Gastroesophageal sphincter (tissue), 4 donors: ENCODE results near the gene MAP3K12. TPM values are rescaled to one million over a fixed set of nuclear protein-coding genes. Genes with fewer than 3 reads are reported as not detected.

Experiments used
- ATAC-seq: fragments of 150-250 bp; one replicate; pipeline ENCODE4 v1.9.1; 2016; ENCODE audit warnings: mild to moderate bottlenecking, moderate library complexity
- H3K27ac ChIP-seq, 4 donors: fragments of 200-600 bp; sonication (generic) in 3 of 4; 1 replicate in 3 of 4; 2 replicates in 1 of 4; pipeline ENCODE4 v1.5.1; 2016 to 2019
- H3K27me3 ChIP-seq: fragments of 200-600 bp; sonication (generic); one replicate; pipeline ENCODE4 v1.5.1; 2019
- H3K36me3 ChIP-seq, 2 donors: fragments of 200-600 bp; sonication (generic); one replicate each; pipeline ENCODE4 v1.5.1; 2019; ENCODE audit warnings: control low read depth in 1 of 2
- H3K4me1 ChIP-seq, 3 donors: fragments of 200-600 bp; sonication (generic); 1 replicate in 2 of 3; 2 replicates in 1 of 3; pipeline ENCODE4 v1.5.1; 2016 to 2019; ENCODE audit warnings: control low read depth in 2 of 3
- H3K4me3 ChIP-seq, 2 donors: fragments of 200-600 bp; sonication (generic); one replicate each; pipeline ENCODE4 v1.5.1; 2019; ENCODE audit warnings: mild to moderate bottlenecking in 1 of 2, moderate library complexity in 1 of 2
- H3K9me3 ChIP-seq, 3 donors: fragments of 200-600 bp; sonication (generic); one replicate each; pipeline ENCODE4 v1.5.1; 2017 to 2019; ENCODE audit warnings: control low read depth in 2 of 3
- EP300 ChIP-seq: sonication (generic); formaldehyde crosslinking; IDR thresholded peaks from one replicate; pipeline ENCODE4 v1.6.1; 2017; ENCODE audit warnings: antibody characterized with exemption, mild to moderate bottlenecking
- POLR2A ChIP-seq, 2 donors: fragments of 450-650 bp; IDR thresholded peaks; one replicate each; pipeline ENCODE4 v1.6.1; 2017; ENCODE audit warnings: antibody characterized with exemption in 2 of 2, mild to moderate bottlenecking in 2 of 2, moderate library complexity in 1 of 2
- POLR2AphosphoS5 ChIP-seq: sonication (generic); formaldehyde crosslinking; IDR thresholded peaks from one replicate; pipeline ENCODE4 v1.6.1; 2017; ENCODE audit warnings: antibody characterized with exemption
- WGBS, 2 donors: methylation state at CpG; one replicate each; pipeline ENCODE4 v1.1.5; 2018; ENCODE audit warnings: low coverage in 1 of 2; 5-methylcytosine and 5-hydroxymethylcytosine counted together
- total RNA-seq, 4 donors: library from RNA; depleted of rRNA; stranded (reverse); fragments of >200 nt; gene quantifications; one replicate each; pipeline ENCODE4 v1.1.0, GENCODE V29; 2016
- TF ChIP-seq, protein P1 (sequence below), 4 experiments: fragments of 200-600 bp in 2 of 4; fragments of 450-650 bp in 2 of 4; sonication (generic) in 1 of 4; IDR thresholded peaks; one replicate each; pipeline ENCODE4 v1.5.1; 2017 to 2019; ENCODE audit warnings: antibody characterized with exemption in 4 of 4, mild to moderate bottlenecking in 2 of 4, moderate library complexity in 2 of 4

MAP3K12 gene
- total RNA-seq, 4 donors from 2014 or later = 14.8 to 41.9 (median 20.3) TPM

DNA sequence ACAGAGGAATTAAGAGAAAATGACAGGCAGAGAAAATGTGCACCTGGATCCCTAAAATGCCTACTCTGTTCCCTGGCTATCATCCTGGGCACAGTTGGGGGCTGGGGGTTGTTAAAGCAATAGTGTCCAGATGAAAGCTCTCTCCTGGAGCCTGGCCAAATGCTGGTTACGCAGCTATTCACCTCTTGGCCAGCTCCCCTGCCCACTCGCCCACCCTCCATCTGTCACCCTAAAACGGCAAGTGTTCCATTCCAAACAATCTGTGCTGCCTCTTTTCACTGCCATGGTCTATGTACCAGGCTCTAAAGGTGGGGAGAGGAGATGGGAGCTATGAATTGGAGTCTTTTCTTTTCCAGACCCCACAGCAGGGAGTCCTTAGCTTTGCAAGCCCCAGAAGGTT lies 32.8 kb upstream of the MAP3K12 start:
- no peak overlapping the region for H3K4me3 ChIP-seq
- peaks cover 0 to 100% of the 10 kb centered on the region in 2 donors for H3K36me3 ChIP-seq
- no peaks in the 10 kb centered on the region for H3K27me3 ChIP-seq
- H3K9me3 ChIP-seq = no peaks in the 10 kb centered on the region
- no peak overlapping the region for H3K27ac ChIP-seq
- 40% methylated on average over 1 of the region's 3 CpGs; no CpG with 5 or more reads in 1 of the 2 donors for WGBS, 2 donors
- no peaks in the 10 kb centered on the region for H3K4me1 ChIP-seq
- no peak for ATAC-seq
- TF ChIP-seq, protein P1, sequence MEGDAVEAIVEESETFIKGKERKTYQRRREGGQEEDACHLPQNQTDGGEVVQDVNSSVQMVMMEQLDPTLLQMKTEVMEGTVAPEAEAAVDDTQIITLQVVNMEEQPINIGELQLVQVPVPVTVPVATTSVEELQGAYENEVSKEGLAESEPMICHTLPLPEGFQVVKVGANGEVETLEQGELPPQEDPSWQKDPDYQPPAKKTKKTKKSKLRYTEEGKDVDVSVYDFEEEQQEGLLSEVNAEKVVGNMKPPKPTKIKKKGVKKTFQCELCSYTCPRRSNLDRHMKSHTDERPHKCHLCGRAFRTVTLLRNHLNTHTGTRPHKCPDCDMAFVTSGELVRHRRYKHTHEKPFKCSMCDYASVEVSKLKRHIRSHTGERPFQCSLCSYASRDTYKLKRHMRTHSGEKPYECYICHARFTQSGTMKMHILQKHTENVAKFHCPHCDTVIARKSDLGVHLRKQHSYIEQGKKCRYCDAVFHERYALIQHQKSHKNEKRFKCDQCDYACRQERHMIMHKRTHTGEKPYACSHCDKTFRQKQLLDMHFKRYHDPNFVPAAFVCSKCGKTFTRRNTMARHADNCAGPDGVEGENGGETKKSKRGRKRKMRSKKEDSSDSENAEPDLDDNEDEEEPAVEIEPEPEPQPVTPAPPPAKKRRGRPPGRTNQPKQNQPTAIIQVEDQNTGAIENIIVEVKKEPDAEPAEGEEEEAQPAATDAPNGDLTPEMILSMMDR (IDR thresholded peaks at IDR 0.05) = no peak
- no peak for TF ChIP-seq POLR2A (IDR thresholded peaks at IDR 0.05)
- no peak for TF ChIP-seq EP300
- TF ChIP-seq POLR2AphosphoS5 = no peak

DNA sequence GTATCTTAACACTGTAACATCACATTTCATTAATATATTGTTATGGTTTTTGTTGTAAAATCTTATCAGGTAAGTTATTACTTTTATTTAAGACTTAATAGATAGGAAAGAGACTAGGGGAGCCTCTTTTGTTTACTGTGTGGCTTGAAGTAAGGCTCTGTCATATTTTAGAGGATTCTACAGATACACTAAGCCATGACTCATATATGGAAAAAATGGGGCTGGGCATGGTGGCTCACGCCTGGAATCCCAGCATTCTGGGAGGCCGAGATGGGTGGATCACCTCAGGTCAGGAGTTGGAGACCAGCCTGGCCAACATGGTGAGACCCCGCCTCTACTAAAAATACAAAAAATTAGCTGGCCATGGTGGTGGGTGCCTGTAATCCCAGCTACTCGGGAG lies 31.7 kb upstream of the MAP3K12 start:
- ATAC-seq = no peak
- WGBS, 2 donors = 67% methylated on average over 3 of the region's 4 CpGs; no CpG with 5 or more reads in 1 of the 2 donors
- Histone ChIP-seq H3K4me3 (no peak overlapping the region), H3K27ac (no peak overlapping the region), H3K4me1 (no peaks in the 10 kb centered on the region), H3K9me3 (no peaks in the 10 kb centered on the region), H3K36me3 (peaks cover 0 to 100% of the 10 kb centered on the region in 2 donors), H3K27me3 (no peaks in the 10 kb centered on the region)
- TF ChIP-seq POLR2A (IDR thresholded peaks at IDR 0.05) (no peak), EP300 (no peak), POLR2AphosphoS5 (no peak)
- TF ChIP-seq, protein P1 (IDR thresholded peaks at IDR 0.05) = no peak

- Histone ChIP-seq H3K27me3 (no peaks in the 10 kb centered on the region), H3K36me3 (peaks cover 0 to 100% of the 10 kb centered on the region in 2 donors)
- TF ChIP-seq POLR2AphosphoS5 (no peak), POLR2A (IDR thresholded peaks at IDR 0.05) (no peak), EP300 (no peak)
- TF ChIP-seq, protein P1 (IDR thresholded peaks at IDR 0.05) = no peak
Observed at GRCh38 chr12:53530061-53530460, 30.8 kb upstream of the MAP3K12 start.

GRCh38 chr12:53524476-53524875 lies 25.2 kb upstream of the MAP3K12 start:
- no peak for ATAC-seq
- no peak for TF ChIP-seq POLR2A (IDR thresholded peaks at IDR 0.05)
- TF ChIP-seq, protein P1 (IDR thresholded peaks at IDR 0.05) = no peak
- TF ChIP-seq POLR2AphosphoS5 = no peak
- no peak for TF ChIP-seq EP300
- Histone ChIP-seq H3K4me1 (no peaks in the 10 kb centered on the region), H3K36me3 (peaks cover 0 to 100% of the 10 kb centered on the region in 2 donors), H3K9me3 (no peaks in the 10 kb centered on the region), H3K27me3 (no peaks in the 10 kb centered on the region), H3K4me3 (no peak overlapping the region), H3K27ac (no peak overlapping the region)
- 90% methylated on average over 10 of the region's 13 CpGs; no CpG with 5 or more reads in 1 of the 2 donors for WGBS, 2 donors

More at GRCh38 chr12:53530061-53530460, 30.8 kb upstream of the MAP3K12 start:
- H3K27ac ChIP-seq = no peak overlapping the region
- no peak for ATAC-seq
- no peaks in the 10 kb centered on the region for H3K9me3 ChIP-seq
- WGBS, 2 donors = 83 to 100% methylated on average over 1 to 2 of the region's 2 CpGs
- no peak overlapping the region for H3K4me3 ChIP-seq
- H3K4me1 ChIP-seq = no peaks in the 10 kb centered on the region

- Histone ChIP-seq H3K27ac (no peak overlapping the region), H3K27me3 (no peaks in the 10 kb centered on the region), H3K4me1 (no peaks in the 10 kb centered on the region), H3K36me3 (peaks cover 0 to 100% of the 10 kb centered on the region in 2 donors), H3K4me3 (no peak overlapping the region), H3K9me3 (no peaks in the 10 kb centered on the region)
- 88 to 100% methylated on average over 2 to 3 of the region's 3 CpGs for WGBS, 2 donors
- TF ChIP-seq POLR2AphosphoS5 (no peak), EP300 (no peak), POLR2A (IDR thresholded peaks at IDR 0.05) (no peak)
- TF ChIP-seq, protein P1 (IDR thresholded peaks at IDR 0.05) = no peak
- no peak for ATAC-seq
Observed at GRCh38 chr12:53523131-53523530, 23.9 kb upstream of the MAP3K12 start.
